GM19438 (cell line): Measurements from ENCODE around the gene COL16A1.

Experiments
- ATAC-seq: cut with Tn5 transposase; IDR thresholded peaks from one replicate; pipeline ENCODE4 v1.9.1; 2021; ENCODE audit warnings: low read depth; ENCODE audit not compliant: unreplicated experiment

The COL16A1 gene

DNA sequence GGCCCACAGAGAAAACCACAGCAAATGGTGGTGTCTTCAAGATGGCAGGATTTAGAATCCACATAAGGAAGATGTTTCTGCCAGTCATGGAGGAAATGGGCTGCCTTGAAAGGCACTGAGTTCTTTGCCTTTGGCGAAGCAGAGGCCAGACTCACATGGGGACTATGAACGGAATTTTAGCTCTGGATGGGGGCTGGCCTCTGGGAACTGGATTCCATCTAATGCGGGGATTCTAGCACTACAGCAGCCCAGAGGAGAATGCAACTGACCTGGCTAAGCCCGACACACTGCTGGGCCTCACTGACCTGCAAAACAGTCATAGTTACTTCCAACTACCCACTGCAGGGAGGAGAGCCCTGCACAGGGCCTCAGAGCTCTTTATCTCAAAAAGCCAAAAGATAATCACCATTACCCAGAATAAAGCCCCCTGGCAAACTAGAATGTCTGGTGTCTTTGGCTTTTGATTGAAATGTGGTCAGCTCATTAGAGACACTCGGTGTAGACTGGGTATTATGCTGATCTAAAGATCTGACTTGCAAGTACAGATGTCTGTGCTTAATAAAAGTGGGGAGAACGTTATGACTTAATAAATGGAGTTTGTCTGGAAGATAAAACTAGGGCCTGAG lies 74.8 kb downstream of the COL16A1 start:
- no peak for ATAC-seq

GRCh38 chr1:31627930-31628559 lies 75.8 kb downstream of the COL16A1 start:
- ATAC-seq = no peak

- ATAC-seq = no peak
Measured at GRCh38 chr1:31627301-31627929, 76.4 kb downstream of the COL16A1 start.

- ATAC-seq = no peak
Measured at GRCh38 chr1:31626223-31627207, 77.3 kb downstream of the COL16A1 start.

GRCh38 chr1:31625561-31626222 lies 78.1 kb downstream of the COL16A1 start:
- ATAC-seq = no peak

- ATAC-seq = no peak
Measured at GRCh38 chr1:31624731-31625514, 78.9 kb downstream of the COL16A1 start.

GRCh38 chr1:31624309-31624708 lies 79.5 kb downstream of the COL16A1 start:
- ATAC-seq = no peak

DNA sequence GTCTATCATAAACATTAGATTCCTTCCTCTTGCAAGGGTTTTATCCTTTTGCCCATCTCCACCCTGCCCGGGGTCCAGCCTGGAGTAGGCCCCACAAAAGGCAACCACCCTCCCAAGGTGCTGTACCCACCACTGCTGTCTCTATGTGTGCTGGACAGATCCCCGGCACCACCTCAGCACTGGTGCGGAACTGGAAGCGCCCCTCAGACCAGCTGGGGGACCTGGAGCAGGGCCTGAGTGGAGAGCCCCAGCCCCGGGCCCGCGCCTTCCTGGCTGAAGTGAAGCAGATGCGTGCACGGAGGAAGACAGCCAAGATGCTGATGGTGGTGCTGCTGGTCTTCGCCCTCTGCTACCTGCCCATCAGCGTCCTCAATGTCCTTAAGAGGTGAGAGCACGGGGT lies 80.5 kb downstream of the COL16A1 start:
- ATAC-seq = no peak

- no peak for ATAC-seq
Measured at GRCh38 chr1:31621847-31622730, 81.7 kb downstream of the COL16A1 start.

DNA sequence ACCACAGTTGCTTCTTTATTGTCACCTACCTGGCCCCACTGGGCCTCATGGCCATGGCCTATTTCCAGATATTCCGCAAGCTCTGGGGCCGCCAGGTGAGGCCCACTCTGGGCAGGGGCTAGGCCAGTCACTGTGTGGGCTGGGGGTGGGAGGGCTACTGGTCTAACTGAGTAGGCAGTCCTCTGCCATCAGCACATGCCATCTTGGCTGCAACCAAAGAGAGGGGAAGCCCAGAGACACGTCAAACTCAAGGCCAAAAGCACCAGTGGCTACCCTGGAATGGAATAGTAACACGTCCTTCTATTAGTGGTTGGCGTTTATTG lies 82.4 kb downstream of the COL16A1 start:
- no peak for ATAC-seq

GRCh38 chr1:31620631-31621497 lies 83.0 kb downstream of the COL16A1 start:
- ATAC-seq = no peak

DNA sequence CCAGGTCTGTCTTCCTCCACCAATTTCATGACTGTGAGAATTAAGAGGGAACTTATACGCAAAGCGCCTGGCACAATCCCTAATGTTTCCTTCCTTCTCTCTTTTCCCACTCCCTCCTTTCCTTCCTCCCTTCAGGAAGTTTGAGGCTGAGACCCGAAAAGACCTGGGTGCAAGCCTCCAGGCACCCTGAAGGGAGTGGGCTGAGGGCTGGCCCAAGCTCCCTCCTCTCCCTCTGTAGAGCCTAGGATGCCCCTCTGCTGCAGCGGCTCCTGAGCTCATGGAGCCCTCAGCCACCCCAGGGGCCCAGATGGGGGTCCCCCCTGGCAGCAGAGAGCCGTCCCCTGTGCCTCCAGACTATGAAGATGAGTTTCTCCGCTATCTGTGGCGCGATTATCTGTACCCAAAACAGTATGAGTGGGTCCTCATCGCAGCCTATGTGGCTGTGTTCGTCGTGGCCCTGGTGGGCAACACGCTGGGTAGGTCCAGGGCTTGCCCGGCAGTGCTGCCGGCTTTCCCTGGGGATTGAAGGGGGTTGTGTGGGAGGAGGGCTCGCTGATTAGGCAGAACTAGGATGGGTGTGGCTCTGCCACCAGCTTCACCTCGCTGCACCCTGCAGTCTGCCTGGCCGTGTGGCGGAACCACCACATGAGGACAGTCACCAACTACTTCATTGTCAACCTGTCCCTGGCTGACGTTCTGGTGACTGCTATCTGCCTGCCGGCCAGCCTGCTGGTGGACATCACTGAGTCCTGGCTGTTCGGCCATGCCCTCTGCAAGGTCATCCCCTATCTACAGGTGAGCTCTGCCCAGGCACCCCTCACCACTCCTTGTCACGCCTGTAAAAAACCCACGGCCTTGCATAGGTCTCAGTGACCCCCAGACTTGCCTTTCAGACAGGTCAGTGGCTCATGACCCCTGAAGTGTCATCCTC lies 84.6 kb downstream of the COL16A1 start:
- no peak for ATAC-seq

DNA sequence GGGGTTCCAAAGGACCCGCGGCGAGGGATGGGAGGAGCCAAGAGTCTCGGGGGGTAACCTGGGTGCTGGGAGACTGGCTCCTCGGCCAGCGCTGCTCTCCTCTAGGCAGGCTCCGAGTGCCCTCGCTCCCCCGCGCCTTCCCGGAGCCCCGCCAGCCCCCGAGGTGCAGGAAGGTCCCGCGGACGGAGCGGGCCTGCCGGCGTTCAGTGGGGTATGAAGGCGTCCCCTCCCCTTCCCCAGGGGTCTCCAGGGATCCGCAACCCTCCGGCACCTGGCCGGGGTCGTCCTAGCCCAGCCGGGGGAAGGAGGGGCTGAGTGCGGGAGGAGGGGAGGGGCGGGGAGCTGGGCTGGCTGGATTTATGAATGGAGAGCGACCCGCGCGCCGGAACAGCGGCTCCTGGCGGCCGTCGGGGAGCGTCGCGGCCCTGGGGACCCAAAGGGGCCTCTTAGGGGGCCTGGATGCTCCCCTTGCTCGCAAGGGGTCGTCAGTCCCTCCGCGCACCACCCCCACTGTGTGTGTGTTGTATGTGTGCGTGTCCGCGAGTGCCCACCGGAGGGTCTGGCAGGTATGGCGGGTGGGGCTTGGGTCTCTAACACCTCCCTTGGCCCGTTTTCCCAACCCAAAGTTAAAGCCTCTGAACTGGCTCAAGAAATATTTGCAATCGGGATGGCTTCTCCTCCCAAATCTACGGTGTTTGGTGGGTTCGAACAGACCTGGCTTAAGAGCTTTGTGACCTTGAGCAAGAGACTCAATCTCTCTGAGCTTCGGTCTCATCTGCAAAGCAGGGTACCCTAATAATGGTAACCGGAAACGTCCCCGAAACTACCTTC lies 85.7 kb downstream of the COL16A1 start:
- no peak for ATAC-seq

DNA sequence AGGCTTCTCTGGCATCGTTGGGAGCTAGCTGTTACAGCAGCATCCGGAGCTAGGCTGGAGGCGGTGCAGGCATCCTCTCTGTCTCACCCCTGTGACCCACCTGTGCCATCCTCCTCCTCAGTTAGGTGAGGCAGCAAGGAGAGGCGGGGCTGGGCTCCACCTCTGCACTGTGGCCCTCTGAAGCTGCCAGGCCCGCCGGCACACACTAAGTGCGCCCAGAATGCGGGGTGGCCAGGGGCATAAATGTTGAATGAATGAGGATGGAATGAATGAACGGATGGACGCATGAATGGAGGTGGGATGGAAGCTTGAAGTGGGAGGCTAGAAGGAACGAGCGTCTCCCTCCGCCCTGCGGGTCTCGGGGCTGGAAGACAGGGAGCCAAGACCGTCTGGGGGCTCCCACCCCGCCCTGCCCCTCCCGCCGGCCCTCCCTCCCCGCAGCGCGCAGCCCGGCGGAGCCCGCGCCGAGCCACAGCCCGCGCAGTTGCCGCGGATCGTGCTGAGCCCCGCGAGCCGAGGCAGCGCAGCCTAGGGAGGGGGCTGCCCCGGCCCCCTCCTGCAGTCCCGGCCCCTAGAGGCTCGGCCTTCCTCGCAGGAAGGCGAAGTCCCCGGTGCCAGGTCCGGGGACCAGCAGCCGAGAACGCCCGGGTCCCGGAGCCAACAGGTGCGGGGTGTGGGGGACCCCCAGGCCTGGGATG lies 86.5 kb downstream of the COL16A1 start, which contains the start of gene HCRTR1:
Gene HCRTR1 (plus strand): TSS at position 472 of the 698 bp plus-strand sequence. CDS start 1,504 bp downstream, outside the sequence.
- ATAC-seq = no peak

DNA sequence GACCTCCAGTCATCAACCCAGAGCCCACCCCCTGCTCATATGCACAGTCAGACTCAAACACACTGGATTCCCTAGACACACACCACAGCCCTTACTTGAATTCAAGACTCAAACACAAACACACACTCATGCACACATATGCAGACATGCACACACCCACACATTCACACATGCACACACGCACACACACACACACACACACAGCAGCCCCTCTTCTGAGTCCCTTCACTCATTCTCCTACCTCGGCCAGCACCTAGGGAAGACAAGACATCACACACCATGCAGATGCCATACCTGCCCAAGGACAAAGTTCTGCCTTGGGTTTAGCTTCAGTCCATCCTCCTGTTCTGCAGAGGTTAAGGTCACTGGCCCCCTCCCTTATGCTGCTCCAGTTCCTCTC lies 87.9 kb downstream of the COL16A1 start:
- no peak for ATAC-seq
